NCI-H128 (cell line): ENCODE measurements around the gene WDR20.

Experiments used
- DNase-seq: peaks from one replicate; lab custom pipeline; 2025; ENCODE audit not compliant: unreplicated experiment; lab: John Stamatoyannopoulos, UW

The WDR20 gene

GRCh38 chr14:102215576-102216250, 76.0 kb downstream of the WDR20 start:
- DNase-seq, result no peak

GRCh38 chr14:102217399-102217798, 77.7 kb downstream of the WDR20 start:
- no peak for DNase-seq

GRCh38 chr14:102217987-102218421, 78.3 kb downstream of the WDR20 start:
- no peak for DNase-seq

GRCh38 chr14:102218688-102219087, 79.0 kb downstream of the WDR20 start:
- DNase-seq, result no peak

GRCh38 chr14:102219316-102219715, 79.6 kb downstream of the WDR20 start:
- no peak for DNase-seq

GRCh38 chr14:102220031-102220430, 80.3 kb downstream of the WDR20 start:
- DNase-seq, result no peak

- DNase-seq, result no peak
Measured at GRCh38 chr14:102221026-102221425, 81.3 kb downstream of the WDR20 start.

- DNase-seq, result no peak
Measured at GRCh38 chr14:102222009-102222575, 82.4 kb downstream of the WDR20 start.

GRCh38 chr14:102222751-102223150, 83.1 kb downstream of the WDR20 start:
- no peak for DNase-seq

GRCh38 chr14:102223682-102224081, 84.0 kb downstream of the WDR20 start:
- no peak for DNase-seq

- DNase-seq, result no peak
Measured at GRCh38 chr14:102225386-102225785, 85.7 kb downstream of the WDR20 start.

GRCh38 chr14:102225936-102226335, 86.2 kb downstream of the WDR20 start:
- no peak for DNase-seq

- no peak for DNase-seq
Measured at GRCh38 chr14:102226356-102227125, 86.8 kb downstream of the WDR20 start.

GRCh38 chr14:102227184-102227964, 87.7 kb downstream of the WDR20 start:
- DNase-seq, result no peak

GRCh38 chr14:102229071-102229738, 89.5 kb downstream of the WDR20 start:
- no peak for DNase-seq

- DNase-seq, result no peak
Measured at GRCh38 chr14:102229739-102230092, 90.0 kb downstream of the WDR20 start.

- no peak for DNase-seq
Measured at GRCh38 chr14:102230481-102231210, 90.9 kb downstream of the WDR20 start.

GRCh38 chr14:102231476-102232347, 92.0 kb downstream of the WDR20 start:
- DNase-seq, result no peak

GRCh38 chr14:102232348-102232625, 92.6 kb downstream of the WDR20 start:
- no peak for DNase-seq

- no peak for DNase-seq
Measured at GRCh38 chr14:102233081-102233480, 93.4 kb downstream of the WDR20 start.
